ENCODE measurements around the gene DMD. TPM values are rescaled to one million over a fixed set of nuclear protein-coding genes. Genes with fewer than 3 reads are reported as not detected.

DMD gene
- total and polyA plus RNA-seq, 2 of the 13 experiments (the other 11 are each of a cell fraction or from before 2014, with no cell fraction given), result 17.6 to 25.9 TPM

GRCh38 chrX:31993637-31994036 is 1217.7 kb downstream of the DMD start (continued):
- TF ChIP-seq ZNF609 (CRISPR knock-in tag; IDR thresholded peaks at IDR 0.05; ENCODE audit: borderline replicate concordance) (peak; percentile 46; the same call in 1 of the 2 replicates), ZNF775 (CRISPR knock-in tag; IDR thresholded peaks at IDR 0.05; ENCODE audit: borderline replicate concordance) (no peak), USF2 (IDR thresholded peaks at IDR 0.05; ENCODE audit: low read depth, low read length) (no peak), USF2 (CRISPR knock-in tag; IDR thresholded peaks at IDR 0.05; ENCODE audit: borderline replicate concordance) (no peak), ZNF580 (CRISPR knock-in tag; IDR thresholded peaks at IDR 0.05; ENCODE audit: borderline replicate concordance, low read depth) (no peak), NFRKB (IDR thresholded peaks at IDR 0.05) (no peak), LCORL (IDR thresholded peaks at IDR 0.05) (no peak), LCORL (CRISPR knock-in tag; IDR thresholded peaks at IDR 0.05) (no peak), SP4 (CRISPR knock-in tag; IDR thresholded peaks at IDR 0.05) (no peak), GLMP (CRISPR knock-in tag; IDR thresholded peaks at IDR 0.05; ENCODE audit: borderline replicate concordance) (no peak), ARID2 (CRISPR knock-in tag; IDR thresholded peaks at IDR 0.05; ENCODE audit: borderline replicate concordance) (no peak), SMAD9 (CRISPR knock-in tag; IDR thresholded peaks at IDR 0.05) (no peak), ZNF503 (CRISPR knock-in tag; IDR thresholded peaks at IDR 0.05) (no peak), ZNF768 (CRISPR knock-in tag; IDR thresholded peaks at IDR 0.05) (no peak), TOPORS (CRISPR knock-in tag; IDR thresholded peaks at IDR 0.05) (no peak)
- TF ChIP-seq, protein P1, sequence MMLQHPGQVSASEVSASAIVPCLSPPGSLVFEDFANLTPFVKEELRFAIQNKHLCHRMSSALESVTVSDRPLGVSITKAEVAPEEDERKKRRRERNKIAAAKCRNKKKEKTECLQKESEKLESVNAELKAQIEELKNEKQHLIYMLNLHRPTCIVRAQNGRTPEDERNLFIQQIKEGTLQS (CRISPR knock-in tag; IDR thresholded peaks at IDR 0.05), result no peak
- TF ChIP-seq, protein P2, sequence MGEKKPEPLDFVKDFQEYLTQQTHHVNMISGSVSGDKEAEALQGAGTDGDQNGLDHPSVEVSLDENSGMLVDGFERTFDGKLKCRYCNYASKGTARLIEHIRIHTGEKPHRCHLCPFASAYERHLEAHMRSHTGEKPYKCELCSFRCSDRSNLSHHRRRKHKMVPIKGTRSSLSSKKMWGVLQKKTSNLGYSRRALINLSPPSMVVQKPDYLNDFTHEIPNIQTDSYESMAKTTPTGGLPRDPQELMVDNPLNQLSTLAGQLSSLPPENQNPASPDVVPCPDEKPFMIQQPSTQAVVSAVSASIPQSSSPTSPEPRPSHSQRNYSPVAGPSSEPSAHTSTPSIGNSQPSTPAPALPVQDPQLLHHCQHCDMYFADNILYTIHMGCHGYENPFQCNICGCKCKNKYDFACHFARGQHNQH (CRISPR knock-in tag; IDR thresholded peaks at IDR 0.05), result no peak
- TF ChIP-seq, protein P3, sequence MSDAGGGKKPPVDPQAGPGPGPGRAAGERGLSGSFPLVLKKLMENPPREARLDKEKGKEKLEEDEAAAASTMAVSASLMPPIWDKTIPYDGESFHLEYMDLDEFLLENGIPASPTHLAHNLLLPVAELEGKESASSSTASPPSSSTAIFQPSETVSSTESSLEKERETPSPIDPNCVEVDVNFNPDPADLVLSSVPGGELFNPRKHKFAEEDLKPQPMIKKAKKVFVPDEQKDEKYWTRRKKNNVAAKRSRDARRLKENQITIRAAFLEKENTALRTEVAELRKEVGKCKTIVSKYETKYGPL (CRISPR knock-in tag; IDR thresholded peaks at IDR 0.05), result no peak

Data from HepG2 (cell line).